LNCaP clone FGC (cell line): Measurements from ENCODE around the gene RAB6B.

Experiments used
- DNase-seq: peaks from one replicate; pipeline ENCODE4 v3.0.0-alpha.2; 2011; ENCODE audit warnings: low read depth
- H3K4me3 ChIP-seq: 2 replicates; pipeline ENCODE4 v1.5.1; 2011; ENCODE audit warnings: mild to moderate bottlenecking, low read depth, low read length, control low read depth
- CTCF ChIP-seq: IDR thresholded peaks from 2 replicates; pipeline ENCODE4 v1.5.1; 2012; ENCODE audit warnings: mild to moderate bottlenecking; ENCODE audit not compliant: control insufficient read depth, insufficient read depth; ENCODE audit errors: extremely low read depth

The RAB6B gene

GRCh38 chr3:133901847-133902246, 6.2 kb upstream of the RAB6B start:
- no peak overlapping the region for H3K4me3 ChIP-seq
- no peak for TF ChIP-seq CTCF
- no peak for DNase-seq

- no peak for TF ChIP-seq CTCF
- DNase-seq, result no peak
- no peak overlapping the region for H3K4me3 ChIP-seq
Observed at GRCh38 chr3:133901083-133901482, 5.4 kb upstream of the RAB6B start.

- no peak for DNase-seq
- TF ChIP-seq CTCF, result no peak
Observed at GRCh38 chr3:133899311-133899710, 3.6 kb upstream of the RAB6B start.

GRCh38 chr3:133897547-133897946, 1.9 kb upstream of the RAB6B start:
- H3K4me3 ChIP-seq, result no peak overlapping the region
- TF ChIP-seq CTCF, result no peak
- no peak for DNase-seq

More at GRCh38 chr3:133899311-133899710, 3.6 kb upstream of the RAB6B start:
- no peak overlapping the region for H3K4me3 ChIP-seq

GRCh38 chr3:133896002-133896761, 500 bp upstream of the RAB6B start:
- no peak for DNase-seq
- no peak for TF ChIP-seq CTCF
- H3K4me3 ChIP-seq, result peak overlapping the region; percentile 89

- TF ChIP-seq CTCF, result peak; percentile 39
- DNase-seq, result no peak
- peak overlapping the region; percentile 89 for H3K4me3 ChIP-seq
Observed at GRCh38 chr3:133894353-133895207, 1.1 kb downstream of the RAB6B start.
